ENCODE results near the gene PATL2. TPM values are rescaled to one million over a fixed set of nuclear protein-coding genes. Genes with fewer than 3 reads are reported as not detected.
"Not testable (repeated sequence)": the region's sequence is repeated elsewhere in the genome, so short reads cannot be mapped to it uniquely, and the experiment has no call there.

PATL2 gene
- polyA plus RNA-seq, 2 donors, result 0.33 to 0.84 TPM

GRCh38 chr15:44695294-44695693 is 15.8 kb downstream of the PATL2 start:
- no peaks in the 10 kb centered on the region for H3K27me3 ChIP-seq (ENCODE audit: control insufficient read depth in 1 of 2, insufficient read depth in 2 of 2, low read length in 2 of 2)
- 68 to 73% methylated on average over 3 of the region's 3 CpGs for WGBS, 2 donors
- H3K9me3 ChIP-seq (ENCODE audit: control insufficient read depth in 2 of 2, insufficient read depth in 1 of 2, low read depth in 1 of 2, low read length in 1 of 2), result no peaks in the 10 kb centered on the region
- H3K4me1 ChIP-seq (ENCODE audit: control insufficient read depth in 2 of 2, insufficient read depth in 2 of 2, low read length in 1 of 2), result no peaks in the 10 kb centered on the region
- no peak overlapping the region for H3K27ac ChIP-seq (ENCODE audit: low read depth in 2 of 2, low read length in 1 of 2)
- no peaks in the 10 kb centered on the region for H3K36me3 ChIP-seq (ENCODE audit: control insufficient read depth in 2 of 2, insufficient read depth in 2 of 2, low read length in 1 of 2)
- H3K4me3 ChIP-seq (ENCODE audit: low read depth in 1 of 2, low read length in 2 of 2), result no peak overlapping the region

GRCh38 chr15:44694416-44694815 is 16.7 kb downstream of the PATL2 start:
- Histone ChIP-seq H3K27me3 (ENCODE audit: control insufficient read depth in 1 of 2, insufficient read depth in 2 of 2, low read length in 2 of 2) (no peaks in the 10 kb centered on the region), H3K4me3 (ENCODE audit: low read depth in 1 of 2, low read length in 2 of 2) (no peak overlapping the region), H3K4me1 (ENCODE audit: control insufficient read depth in 2 of 2, insufficient read depth in 2 of 2, low read length in 1 of 2) (no peaks in the 10 kb centered on the region), H3K36me3 (ENCODE audit: control insufficient read depth in 2 of 2, insufficient read depth in 2 of 2, low read length in 1 of 2) (no peaks in the 10 kb centered on the region), H3K27ac (ENCODE audit: low read depth in 2 of 2, low read length in 1 of 2) (no peak overlapping the region), H3K9me3 (ENCODE audit: control insufficient read depth in 2 of 2, insufficient read depth in 1 of 2, low read depth in 1 of 2, low read length in 1 of 2) (no peaks in the 10 kb centered on the region)
- 89 to 90% methylated on average over 4 of the region's 4 CpGs for WGBS, 2 donors

- Histone ChIP-seq H3K27ac (ENCODE audit: low read depth in 2 of 2, low read length in 1 of 2) (no peak overlapping the region), H3K4me3 (ENCODE audit: low read depth in 1 of 2, low read length in 2 of 2) (no peak overlapping the region), H3K36me3 (ENCODE audit: control insufficient read depth in 2 of 2, insufficient read depth in 2 of 2, low read length in 1 of 2) (no peaks in the 10 kb centered on the region), H3K9me3 (ENCODE audit: control insufficient read depth in 2 of 2, insufficient read depth in 1 of 2, low read depth in 1 of 2, low read length in 1 of 2) (no peaks in the 10 kb centered on the region), H3K4me1 (ENCODE audit: control insufficient read depth in 2 of 2, insufficient read depth in 2 of 2, low read length in 1 of 2) (no peaks in the 10 kb centered on the region), H3K27me3 (ENCODE audit: control insufficient read depth in 1 of 2, insufficient read depth in 2 of 2, low read length in 2 of 2) (no peaks in the 10 kb centered on the region)
- 96 to 100% methylated on average over 1 of the region's 1 CpG for WGBS, 2 donors
These were observed 18.5 kb downstream of the PATL2 start for GRCh38 chr15:44692659-44693058.

GRCh38 chr15:44690245-44690644 is 20.9 kb downstream of the PATL2 start:
- not testable (repeated sequence) for H3K27ac ChIP-seq (ENCODE audit: low read depth in 2 of 2, low read length in 1 of 2); H3K4me3 ChIP-seq (ENCODE audit: low read depth in 1 of 2, low read length in 2 of 2); H3K27me3 ChIP-seq (ENCODE audit: control insufficient read depth in 1 of 2, insufficient read depth in 2 of 2, low read length in 2 of 2); H3K36me3 ChIP-seq (ENCODE audit: control insufficient read depth in 2 of 2, insufficient read depth in 2 of 2, low read length in 1 of 2); H3K4me1 ChIP-seq (ENCODE audit: control insufficient read depth in 2 of 2, insufficient read depth in 2 of 2, low read length in 1 of 2); H3K9me3 ChIP-seq (ENCODE audit: control insufficient read depth in 2 of 2, insufficient read depth in 1 of 2, low read depth in 1 of 2, low read length in 1 of 2)
- WGBS, 2 donors, result 50% methylated on average over 1 of the region's 1 CpG

- 81 to 82% methylated on average over 2 of the region's 2 CpGs for WGBS, 2 donors
- not testable (repeated sequence) for H3K27ac ChIP-seq (ENCODE audit: low read depth in 2 of 2, low read length in 1 of 2); H3K4me1 ChIP-seq (ENCODE audit: control insufficient read depth in 2 of 2, insufficient read depth in 2 of 2, low read length in 1 of 2); H3K9me3 ChIP-seq (ENCODE audit: control insufficient read depth in 2 of 2, insufficient read depth in 1 of 2, low read depth in 1 of 2, low read length in 1 of 2); H3K4me3 ChIP-seq (ENCODE audit: low read depth in 1 of 2, low read length in 2 of 2); H3K27me3 ChIP-seq (ENCODE audit: control insufficient read depth in 1 of 2, insufficient read depth in 2 of 2, low read length in 2 of 2); H3K36me3 ChIP-seq (ENCODE audit: control insufficient read depth in 2 of 2, insufficient read depth in 2 of 2, low read length in 1 of 2)
These were observed 21.8 kb downstream of the PATL2 start for GRCh38 chr15:44689318-44689717.

- H3K4me1 ChIP-seq (ENCODE audit: control insufficient read depth in 2 of 2, insufficient read depth in 2 of 2, low read length in 1 of 2); H3K36me3 ChIP-seq (ENCODE audit: control insufficient read depth in 2 of 2, insufficient read depth in 2 of 2, low read length in 1 of 2); H3K9me3 ChIP-seq (ENCODE audit: control insufficient read depth in 2 of 2, insufficient read depth in 1 of 2, low read depth in 1 of 2, low read length in 1 of 2); H3K27ac ChIP-seq (ENCODE audit: low read depth in 2 of 2, low read length in 1 of 2); H3K27me3 ChIP-seq (ENCODE audit: control insufficient read depth in 1 of 2, insufficient read depth in 2 of 2, low read length in 2 of 2); H3K4me3 ChIP-seq (ENCODE audit: low read depth in 1 of 2, low read length in 2 of 2): not testable (repeated sequence)
- 27 to 30% methylated on average over 8 of the region's 8 CpGs for WGBS, 2 donors
These were observed 28.1 kb downstream of the PATL2 start for GRCh38 chr15:44682809-44683682.

- WGBS, 2 donors, result 81 to 84% methylated on average over 2 of the region's 2 CpGs
- H3K9me3 ChIP-seq (ENCODE audit: control insufficient read depth in 2 of 2, insufficient read depth in 1 of 2, low read depth in 1 of 2, low read length in 1 of 2), result no peaks in the 10 kb centered on the region
- H3K4me1 ChIP-seq (ENCODE audit: control insufficient read depth in 2 of 2, insufficient read depth in 2 of 2, low read length in 1 of 2), result peaks cover 0 to 3% of the 10 kb centered on the region in 2 donors
- no peak overlapping the region for H3K4me3 ChIP-seq (ENCODE audit: low read depth in 1 of 2, low read length in 2 of 2)
- H3K36me3 ChIP-seq (ENCODE audit: control insufficient read depth in 2 of 2, insufficient read depth in 2 of 2, low read length in 1 of 2), result no peaks in the 10 kb centered on the region
- H3K27me3 ChIP-seq (ENCODE audit: control insufficient read depth in 1 of 2, insufficient read depth in 2 of 2, low read length in 2 of 2), result no peaks in the 10 kb centered on the region
- no peak overlapping the region for H3K27ac ChIP-seq (ENCODE audit: low read depth in 2 of 2, low read length in 1 of 2)
These were observed 28.9 kb downstream of the PATL2 start for GRCh38 chr15:44682211-44682610.

- H3K36me3 ChIP-seq (ENCODE audit: control insufficient read depth in 2 of 2, insufficient read depth in 2 of 2, low read length in 1 of 2), result no peaks in the 10 kb centered on the region
- H3K27ac ChIP-seq (ENCODE audit: low read depth in 2 of 2, low read length in 1 of 2), result no peak overlapping the region
- no peaks in the 10 kb centered on the region for H3K4me1 ChIP-seq (ENCODE audit: control insufficient read depth in 2 of 2, insufficient read depth in 2 of 2, low read length in 1 of 2)
- 50 to 65% methylated on average over 7 of the region's 7 CpGs for WGBS, 2 donors
- H3K9me3 ChIP-seq (ENCODE audit: control insufficient read depth in 2 of 2, insufficient read depth in 1 of 2, low read depth in 1 of 2, low read length in 1 of 2), result no peaks in the 10 kb centered on the region
- H3K4me3 ChIP-seq (ENCODE audit: low read depth in 1 of 2, low read length in 2 of 2), result no peak overlapping the region
- H3K27me3 ChIP-seq (ENCODE audit: control insufficient read depth in 1 of 2, insufficient read depth in 2 of 2, low read length in 2 of 2), result no peaks in the 10 kb centered on the region
These were observed 34.4 kb downstream of the PATL2 start for GRCh38 chr15:44676676-44677075.

GRCh38 chr15:44675911-44676310 is 35.2 kb downstream of the PATL2 start:
- Histone ChIP-seq H3K36me3 (ENCODE audit: control insufficient read depth in 2 of 2, insufficient read depth in 2 of 2, low read length in 1 of 2) (no peaks in the 10 kb centered on the region), H3K4me3 (ENCODE audit: low read depth in 1 of 2, low read length in 2 of 2) (no peak overlapping the region), H3K4me1 (ENCODE audit: control insufficient read depth in 2 of 2, insufficient read depth in 2 of 2, low read length in 1 of 2) (no peaks in the 10 kb centered on the region), H3K27ac (ENCODE audit: low read depth in 2 of 2, low read length in 1 of 2) (no peak overlapping the region), H3K9me3 (ENCODE audit: control insufficient read depth in 2 of 2, insufficient read depth in 1 of 2, low read depth in 1 of 2, low read length in 1 of 2) (no peaks in the 10 kb centered on the region), H3K27me3 (ENCODE audit: control insufficient read depth in 1 of 2, insufficient read depth in 2 of 2, low read length in 2 of 2) (no peaks in the 10 kb centered on the region)
- 78 to 82% methylated on average over 5 of the region's 5 CpGs for WGBS, 2 donors

- Histone ChIP-seq H3K9me3 (ENCODE audit: control insufficient read depth in 2 of 2, insufficient read depth in 1 of 2, low read depth in 1 of 2, low read length in 1 of 2) (no peaks in the 10 kb centered on the region), H3K27ac (ENCODE audit: low read depth in 2 of 2, low read length in 1 of 2) (no peak overlapping the region), H3K4me1 (ENCODE audit: control insufficient read depth in 2 of 2, insufficient read depth in 2 of 2, low read length in 1 of 2) (no peaks in the 10 kb centered on the region), H3K27me3 (ENCODE audit: control insufficient read depth in 1 of 2, insufficient read depth in 2 of 2, low read length in 2 of 2) (no peaks in the 10 kb centered on the region), H3K4me3 (ENCODE audit: low read depth in 1 of 2, low read length in 2 of 2) (no peak overlapping the region), H3K36me3 (ENCODE audit: control insufficient read depth in 2 of 2, insufficient read depth in 2 of 2, low read length in 1 of 2) (no peaks in the 10 kb centered on the region)
- 96 to 98% methylated on average over 2 of the region's 2 CpGs for WGBS, 2 donors
These were observed 37.5 kb downstream of the PATL2 start for GRCh38 chr15:44673639-44674038.
